Spinal cord (tissue), 10 donors: ENCODE data around the gene MIPEP. TPM values are rescaled to one million over a fixed set of nuclear protein-coding genes. Genes with fewer than 3 reads are reported as not detected.
"Not testable (repeated sequence)": the region's sequence is repeated elsewhere in the genome, so short reads cannot be mapped to it uniquely, and the experiment has no call there.

Source experiments
- DNase-seq, 6 donors: peaks; one replicate each; pipeline versions ENCODE4 v3.0.0 to v3.0.0-alpha.2; 2013 to 2015; ENCODE audit warnings: low spot score in 6 of 6, low read depth in 4 of 6
- H3K27ac ChIP-seq: one replicate; pipeline ENCODE4 v1.5.1; 2013; ENCODE audit warnings: low read depth, low read length, control low read depth
- H3K27me3 ChIP-seq: one replicate; pipeline ENCODE4 v1.6.1; 2013; ENCODE audit warnings: low read length; ENCODE audit not compliant: control insufficient read depth, insufficient read depth
- H3K36me3 ChIP-seq: one replicate; pipeline ENCODE4 v1.6.1; 2013; ENCODE audit warnings: low read length; ENCODE audit not compliant: control insufficient read depth, insufficient read depth
- H3K4me1 ChIP-seq: one replicate; pipeline ENCODE4 v1.6.1; 2013; ENCODE audit warnings: low read length; ENCODE audit not compliant: control insufficient read depth, insufficient read depth
- H3K4me3 ChIP-seq: one replicate; pipeline ENCODE4 v1.5.1; 2013; ENCODE audit warnings: low read depth, low read length, control low read depth
- H3K9me3 ChIP-seq: one replicate; pipeline ENCODE4 v1.6.1; 2013; ENCODE audit warnings: low read length; ENCODE audit not compliant: control insufficient read depth, insufficient read depth
- WGBS: methylation state at CpG from one replicate; pipeline ENCODE4 v1.1.5; 2013; ENCODE audit warnings: missing lambda C conversion rate; ENCODE audit not compliant: insufficient coverage; 5-methylcytosine and 5-hydroxymethylcytosine counted together
- polyA plus RNA-seq, 2 donors: library from polyadenylated mRNA; unstranded; fragments of 120-200 nt; gene quantifications; one replicate each; pipeline ENCODE4 v1.2.1, GENCODE V29; 2013; ENCODE audit not compliant: insufficient read length in 2 of 2
- total RNA-seq, 2 donors: library from RNA; depleted of rRNA in 1 of 2; stranded (reverse); fragments of 120-200 nt in 1 of 2; fragments of >200 nt in 1 of 2; gene quantifications; one replicate each; pipeline versions ENCODE4 v1.2.3 to v1.2.4, GENCODE V29; 2013 to 2014
- donor health status: healthy.

The MIPEP gene
- total and polyA plus RNA-seq, 4 donors: 13.2 to 22.5 (median 14.8) TPM

DNA sequence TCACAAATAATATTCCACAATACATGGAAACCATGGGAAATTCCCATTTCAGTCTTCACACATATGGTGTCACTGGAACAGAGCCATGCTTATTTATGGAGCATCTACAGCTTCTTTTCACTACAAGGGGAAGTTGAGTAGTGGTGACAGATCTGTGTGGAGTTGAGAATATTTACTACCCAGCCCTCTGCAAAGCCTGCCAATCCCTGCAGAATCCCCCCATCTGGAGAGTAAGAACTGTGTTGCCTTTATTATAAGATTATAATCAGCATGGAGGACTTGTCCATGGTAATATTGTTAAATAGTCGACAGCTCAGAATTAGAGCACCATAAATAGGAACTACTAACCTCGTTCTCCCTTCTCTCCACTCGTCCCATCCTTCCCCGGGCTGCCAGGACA lies 4.6 kb upstream of the MIPEP start:
- not testable (repeated sequence) for H3K4me3 ChIP-seq, H3K27ac ChIP-seq, H3K9me3 ChIP-seq, H3K36me3 ChIP-seq, H3K4me1 ChIP-seq, H3K27me3 ChIP-seq
- DNase-seq: peak in 1 of 6 donors; percentile 51
- WGBS: no CpG with 5 or more reads among the region's 4 CpGs

DNA sequence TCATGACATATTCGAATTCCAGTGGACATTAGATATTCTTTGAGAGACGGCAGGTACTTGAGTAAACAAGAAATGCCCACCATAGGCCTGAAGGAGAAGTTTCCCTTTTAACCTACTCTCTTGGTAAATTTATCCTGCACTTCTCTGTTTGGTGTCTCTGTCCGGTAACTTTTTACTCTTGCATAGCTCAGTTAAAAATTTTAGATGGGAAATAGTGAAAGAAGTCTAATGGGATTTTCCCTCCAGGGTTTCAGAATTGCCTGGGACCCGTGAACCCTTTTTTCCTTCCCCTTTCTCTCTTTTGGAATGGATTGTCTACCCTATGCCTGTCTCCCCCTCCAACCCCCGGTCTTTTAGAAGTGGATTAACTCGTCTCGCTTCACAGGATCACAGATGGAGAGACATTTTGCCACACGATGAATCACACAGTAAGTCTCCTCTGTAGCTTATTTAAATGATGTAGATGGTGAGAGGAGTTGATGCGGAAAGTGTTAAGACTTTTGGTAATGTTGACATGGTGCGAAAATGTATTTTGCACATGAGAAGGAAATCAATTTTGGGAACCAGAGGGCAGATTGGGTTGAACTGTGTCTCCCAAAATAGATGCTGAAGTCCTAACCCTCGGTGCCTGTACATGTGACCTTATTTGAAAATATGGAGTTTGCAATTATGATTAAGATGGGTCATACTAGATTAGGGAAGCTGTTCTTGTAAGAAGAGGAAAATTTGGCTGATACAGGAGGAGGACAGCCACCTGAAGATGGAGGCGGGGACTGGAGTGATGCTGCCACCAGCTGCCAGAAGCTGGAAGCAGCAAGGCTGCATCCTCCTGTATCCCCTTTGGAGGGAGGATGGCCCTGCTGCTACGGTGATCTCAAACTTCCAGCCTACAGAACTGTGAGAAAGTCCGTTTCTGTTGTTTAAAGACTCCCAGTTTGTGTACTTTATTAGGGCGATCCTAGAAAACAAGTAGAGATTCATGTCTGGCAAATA lies 711 bp upstream of the MIPEP start:
- peak in 2 of 6 donors; percentile 35 to 84 for DNase-seq
- WGBS: 65% methylated on average over 6 of the region's 15 CpGs

DNA sequence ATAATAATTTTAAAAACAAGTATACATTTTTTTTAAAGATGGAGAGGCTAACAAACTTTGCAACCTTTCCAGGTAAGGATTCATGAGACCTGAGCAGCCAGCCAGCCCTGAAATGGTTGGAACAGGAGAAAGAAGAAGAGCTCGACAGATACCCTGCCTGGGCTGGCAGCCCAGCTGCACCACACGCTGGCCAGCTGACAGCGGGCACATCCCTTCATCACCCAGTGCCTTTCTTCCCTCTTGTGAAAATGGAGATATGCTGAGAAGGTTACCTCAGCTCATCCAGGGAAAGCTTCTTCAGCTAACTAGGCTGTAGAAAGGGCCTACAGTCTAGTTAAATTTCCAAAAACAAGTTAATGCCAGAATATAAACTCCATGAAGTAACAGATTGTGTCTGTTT lies 4.8 kb downstream of the MIPEP start:
- not testable (repeated sequence) for DNase-seq, H3K9me3 ChIP-seq, H3K4me1 ChIP-seq, H3K27me3 ChIP-seq, H3K36me3 ChIP-seq, H3K27ac ChIP-seq, H3K4me3 ChIP-seq
- no CpG with 5 or more reads among the region's 3 CpGs for WGBS

More for the DNA sequence above, 711 bp upstream of the MIPEP start:
- Histone ChIP-seq H3K4me1 (peaks cover 4% of the 10 kb centered on the region), H3K36me3 (peaks cover 2% of the 10 kb centered on the region), H3K9me3 (no peaks in the 10 kb centered on the region), H3K4me3 (peak overlapping the region; percentile 78), H3K27me3 (no peaks in the 10 kb centered on the region), H3K27ac (peak overlapping the region; percentile 37)

GRCh38 chr13:23883255-23883654 lies 5.9 kb downstream of the MIPEP start:
- H3K9me3 ChIP-seq: no peaks in the 10 kb centered on the region
- no CpG with 5 or more reads among the region's 4 CpGs for WGBS
- H3K27ac ChIP-seq: no peak overlapping the region
- no peaks in the 10 kb centered on the region for H3K27me3 ChIP-seq
- no peaks in the 10 kb centered on the region for H3K4me1 ChIP-seq
- H3K36me3 ChIP-seq: peaks cover 10% of the 10 kb centered on the region
- DNase-seq: no peak
- H3K4me3 ChIP-seq: no peak overlapping the region

DNA sequence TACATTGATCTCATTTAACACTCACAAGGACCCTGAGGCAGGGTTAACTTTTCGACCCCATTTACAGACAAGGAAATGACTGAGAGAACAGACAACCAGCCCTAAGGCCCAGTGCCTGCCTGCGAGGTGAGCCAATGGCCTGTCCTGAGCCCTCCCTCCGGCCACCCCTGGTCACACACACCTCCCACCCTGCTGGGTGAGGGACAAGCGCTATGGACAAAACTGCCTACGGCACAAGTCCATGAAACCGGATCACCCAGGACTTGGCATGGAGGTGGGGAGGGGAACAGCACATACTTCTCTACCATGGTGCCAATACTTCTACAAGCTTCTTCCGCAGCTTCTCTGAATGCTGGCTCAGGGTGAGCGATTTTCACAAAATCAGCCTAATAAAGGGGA lies 7.8 kb downstream of the MIPEP start:
- H3K27ac ChIP-seq, H3K36me3 ChIP-seq, DNase-seq, H3K27me3 ChIP-seq, H3K9me3 ChIP-seq, H3K4me3 ChIP-seq, H3K4me1 ChIP-seq: not testable (repeated sequence)
- WGBS: 68% methylated on average over 3 of the region's 8 CpGs

GRCh38 chr13:23880493-23881401 lies 8.5 kb downstream of the MIPEP start:
- not testable (repeated sequence) for H3K27me3 ChIP-seq, H3K4me1 ChIP-seq, H3K9me3 ChIP-seq, H3K4me3 ChIP-seq, H3K27ac ChIP-seq, H3K36me3 ChIP-seq
- 80% methylated on average over 1 of the region's 18 CpGs for WGBS
- DNase-seq: peak in 1 of 6 donors; percentile 47

DNA sequence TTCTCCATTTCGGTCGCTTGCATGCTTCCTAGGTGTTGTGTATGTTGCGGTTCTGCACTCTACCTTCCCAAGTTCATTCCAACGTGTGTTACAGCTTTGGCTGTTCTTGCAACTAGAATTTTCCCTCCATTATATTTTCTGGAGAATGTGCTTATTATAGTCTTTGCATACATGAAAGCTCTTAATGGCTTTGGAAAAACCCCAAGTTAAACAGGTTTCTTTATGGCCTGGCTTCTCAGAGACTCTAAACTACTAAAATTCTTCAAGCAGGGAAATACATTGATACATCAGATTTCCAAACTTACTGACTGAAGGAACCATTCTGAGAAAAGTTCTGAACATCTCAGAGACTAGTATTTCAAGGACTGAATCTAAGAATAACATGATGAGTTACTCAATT lies 11.9 kb downstream of the MIPEP start:
- H3K36me3 ChIP-seq: peaks cover 5% of the 10 kb centered on the region
- H3K27ac ChIP-seq: no peak overlapping the region
- no peak overlapping the region for H3K4me3 ChIP-seq
- H3K9me3 ChIP-seq: no peaks in the 10 kb centered on the region
- no peaks in the 10 kb centered on the region for H3K27me3 ChIP-seq
- WGBS: no CpG with 5 or more reads among the region's 4 CpGs
- no peak for DNase-seq
- H3K4me1 ChIP-seq: no peaks in the 10 kb centered on the region

DNA sequence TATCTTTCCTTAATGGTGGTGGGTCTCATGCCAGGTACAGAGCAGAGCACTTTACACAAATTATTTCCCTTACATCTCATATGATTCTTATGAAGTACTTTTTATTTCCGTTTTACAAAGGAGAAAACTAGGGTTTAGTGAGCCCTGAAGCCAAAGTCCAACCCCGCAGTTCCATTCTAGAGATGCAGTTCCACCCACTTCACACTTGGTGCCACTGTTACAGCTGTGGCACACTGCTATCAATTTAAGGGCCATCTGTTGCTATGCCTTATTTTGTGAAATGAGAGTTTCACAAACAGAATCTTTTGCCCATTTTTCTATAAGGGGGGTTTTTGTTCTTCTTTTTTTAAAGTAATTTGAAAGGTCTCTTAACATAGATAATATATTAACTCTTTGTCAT lies 12.9 kb downstream of the MIPEP start:
- no peak overlapping the region for H3K4me3 ChIP-seq
- no peaks in the 10 kb centered on the region for H3K4me1 ChIP-seq
- H3K9me3 ChIP-seq: no peaks in the 10 kb centered on the region
- WGBS: 100% methylated on average over 1 of the region's 2 CpGs
- no peaks in the 10 kb centered on the region for H3K27me3 ChIP-seq
- H3K36me3 ChIP-seq: peaks cover 3% of the 10 kb centered on the region
- DNase-seq: no peak
- no peak overlapping the region for H3K27ac ChIP-seq

GRCh38 chr13:23871616-23872220 lies 17.5 kb downstream of the MIPEP start:
- H3K4me3 ChIP-seq: no peak overlapping the region
- H3K4me1 ChIP-seq: peaks cover 3% of the 10 kb centered on the region
- no peak overlapping the region for H3K27ac ChIP-seq
- H3K9me3 ChIP-seq: no peaks in the 10 kb centered on the region
- no peaks in the 10 kb centered on the region for H3K36me3 ChIP-seq
- DNase-seq: peak in 3 of 6 donors; percentile 35 to 86 (median 73)
- H3K27me3 ChIP-seq: no peaks in the 10 kb centered on the region
- no CpG with 5 or more reads among the region's 2 CpGs for WGBS
